ENCODE measurements around the gene UAP1.

Gene UAP1

DNA sequence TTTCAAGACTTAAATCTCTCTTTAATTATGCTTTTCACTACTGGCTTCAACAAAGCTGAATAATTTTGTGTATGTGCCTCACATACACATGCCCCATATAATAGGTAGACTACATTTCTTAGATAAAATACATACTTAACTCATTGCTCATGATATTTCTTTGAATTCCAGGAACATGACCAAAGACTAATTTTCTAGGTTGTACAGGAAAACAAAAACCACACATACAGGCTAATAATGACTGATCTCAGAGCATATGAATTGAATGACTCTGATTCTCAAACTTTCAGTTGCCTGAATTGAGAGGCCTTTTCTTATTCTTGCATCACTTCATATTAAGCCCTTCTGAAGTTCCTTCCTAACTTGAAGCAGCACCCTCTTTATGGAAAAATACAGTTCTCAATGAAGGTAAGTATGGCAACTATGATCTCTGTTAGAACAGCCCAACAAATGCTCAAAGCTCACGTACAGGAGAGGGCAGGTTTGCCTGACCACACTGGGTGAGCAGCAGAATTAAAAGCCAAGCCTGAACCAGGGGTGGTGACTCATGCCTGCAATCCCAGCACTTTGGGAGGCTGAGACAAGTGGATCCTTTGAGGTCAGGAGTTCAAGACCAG, 22.6 kb upstream of the UAP1 start:
- TF ChIP-seq, protein P1, sequence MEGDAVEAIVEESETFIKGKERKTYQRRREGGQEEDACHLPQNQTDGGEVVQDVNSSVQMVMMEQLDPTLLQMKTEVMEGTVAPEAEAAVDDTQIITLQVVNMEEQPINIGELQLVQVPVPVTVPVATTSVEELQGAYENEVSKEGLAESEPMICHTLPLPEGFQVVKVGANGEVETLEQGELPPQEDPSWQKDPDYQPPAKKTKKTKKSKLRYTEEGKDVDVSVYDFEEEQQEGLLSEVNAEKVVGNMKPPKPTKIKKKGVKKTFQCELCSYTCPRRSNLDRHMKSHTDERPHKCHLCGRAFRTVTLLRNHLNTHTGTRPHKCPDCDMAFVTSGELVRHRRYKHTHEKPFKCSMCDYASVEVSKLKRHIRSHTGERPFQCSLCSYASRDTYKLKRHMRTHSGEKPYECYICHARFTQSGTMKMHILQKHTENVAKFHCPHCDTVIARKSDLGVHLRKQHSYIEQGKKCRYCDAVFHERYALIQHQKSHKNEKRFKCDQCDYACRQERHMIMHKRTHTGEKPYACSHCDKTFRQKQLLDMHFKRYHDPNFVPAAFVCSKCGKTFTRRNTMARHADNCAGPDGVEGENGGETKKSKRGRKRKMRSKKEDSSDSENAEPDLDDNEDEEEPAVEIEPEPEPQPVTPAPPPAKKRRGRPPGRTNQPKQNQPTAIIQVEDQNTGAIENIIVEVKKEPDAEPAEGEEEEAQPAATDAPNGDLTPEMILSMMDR (conservative IDR thresholded peaks at IDR 0.05; ENCODE audit: low read depth, low read length), result no peak
- peak; percentile 87 for DNase-seq (ENCODE audit: low read depth)

DNA sequence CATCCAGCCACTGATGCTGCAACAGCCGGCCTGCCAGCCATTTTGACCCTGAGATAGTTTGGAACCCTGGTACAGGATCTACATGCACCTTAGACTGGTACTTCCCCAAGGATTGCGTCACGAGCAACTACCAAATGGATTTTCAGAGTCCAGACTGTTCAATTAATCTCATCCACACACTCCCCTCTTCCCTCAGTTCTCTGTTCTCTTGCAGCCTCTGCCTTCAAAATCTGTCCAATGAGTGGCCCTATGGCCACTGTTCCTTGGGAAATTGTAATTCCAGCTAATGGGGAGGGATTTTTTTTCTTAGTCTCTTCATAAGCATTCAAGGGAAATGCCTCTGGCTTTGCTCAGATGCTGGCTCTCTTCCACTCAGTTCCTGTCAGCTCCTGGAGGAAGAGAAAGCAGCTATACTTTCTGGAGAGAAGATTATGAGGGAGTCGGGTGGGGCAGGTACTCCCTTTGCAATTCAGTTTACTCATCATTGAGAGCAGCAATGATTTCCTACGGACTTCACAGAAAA, 19.8 kb upstream of the UAP1 start:
- H3K4me3 ChIP-seq (ENCODE audit: low read length), result no peak overlapping the region
- TF ChIP-seq, protein P1 (conservative IDR thresholded peaks at IDR 0.05; ENCODE audit: low read depth, low read length), result no peak
- peak; percentile 78 for DNase-seq (ENCODE audit: low read depth)

More for the DNA sequence above, 22.6 kb upstream of the UAP1 start:
- no peak overlapping the region for H3K4me3 ChIP-seq (ENCODE audit: low read length)

DNA sequence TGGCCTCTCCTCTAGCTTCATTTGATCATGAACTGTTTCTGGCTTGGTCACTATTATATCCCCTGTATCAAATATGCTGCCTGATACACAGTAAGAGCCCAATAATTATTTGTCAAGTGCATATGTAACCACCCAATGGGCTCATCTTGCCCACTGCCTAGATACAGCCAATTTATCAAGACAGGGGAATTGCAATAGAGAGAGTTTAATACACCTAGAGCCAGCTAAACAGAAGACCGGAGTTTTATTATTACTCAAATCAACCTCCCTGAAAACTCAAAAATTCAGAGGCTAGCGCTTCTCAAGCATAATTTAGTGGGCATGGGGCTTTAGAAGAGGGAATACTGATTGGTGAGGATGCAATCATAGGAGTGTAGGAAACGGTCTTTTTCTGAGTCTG, 18.3 kb upstream of the UAP1 start:
- H3K4me3 ChIP-seq (ENCODE audit: low read length), result no peak overlapping the region
- TF ChIP-seq, protein P1 (conservative IDR thresholded peaks at IDR 0.05; ENCODE audit: low read depth, low read length), result no peak
- no peak for DNase-seq (ENCODE audit: low read depth)

DNA sequence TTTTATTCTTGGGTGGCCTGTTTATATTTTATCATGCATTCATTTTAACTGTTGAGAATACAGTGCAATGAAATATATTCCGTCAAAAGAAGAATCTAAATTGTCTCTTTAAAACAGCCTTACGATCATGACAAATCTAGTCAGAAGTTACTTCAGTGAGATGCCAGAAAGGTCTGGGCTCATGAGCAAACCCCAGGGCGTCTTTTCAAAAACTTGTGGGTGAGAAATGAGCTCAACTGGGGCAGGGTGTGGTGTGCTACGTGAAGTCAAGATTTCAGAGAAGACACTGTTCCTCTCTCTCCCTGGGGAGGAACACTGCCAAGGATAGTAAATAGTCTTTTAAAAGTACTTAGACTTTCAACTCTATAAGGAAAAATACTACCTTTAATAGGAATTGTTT, 13.4 kb upstream of the UAP1 start:
- no peak overlapping the region for H3K4me3 ChIP-seq (ENCODE audit: low read length)
- TF ChIP-seq, protein P1 (conservative IDR thresholded peaks at IDR 0.05; ENCODE audit: low read depth, low read length), result no peak
- no peak for DNase-seq (ENCODE audit: low read depth)

DNA sequence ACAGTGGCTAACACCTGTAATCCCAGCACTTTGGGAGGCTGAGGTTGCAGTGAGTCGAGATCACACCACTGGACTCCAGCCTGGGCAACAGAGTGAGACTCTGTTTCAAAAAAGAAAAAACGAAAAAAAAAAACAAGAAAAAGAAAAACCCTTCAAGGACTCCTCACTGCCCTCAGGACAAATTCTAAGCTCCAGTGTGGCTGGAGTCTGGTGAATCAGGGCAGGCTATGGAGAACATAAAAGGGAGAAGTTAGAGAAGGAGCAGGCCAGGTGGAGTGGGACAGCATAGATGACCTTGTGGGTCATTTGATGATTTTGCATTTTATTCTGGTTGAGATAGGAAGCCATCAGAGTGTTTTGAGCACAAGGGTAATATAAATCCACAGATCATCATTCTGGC, 12.5 kb upstream of the UAP1 start:
- TF ChIP-seq, protein P1 (conservative IDR thresholded peaks at IDR 0.05; ENCODE audit: low read depth, low read length), result no peak
- no peak overlapping the region for H3K4me3 ChIP-seq (ENCODE audit: low read length)
- no peak for DNase-seq (ENCODE audit: low read depth)

DNA sequence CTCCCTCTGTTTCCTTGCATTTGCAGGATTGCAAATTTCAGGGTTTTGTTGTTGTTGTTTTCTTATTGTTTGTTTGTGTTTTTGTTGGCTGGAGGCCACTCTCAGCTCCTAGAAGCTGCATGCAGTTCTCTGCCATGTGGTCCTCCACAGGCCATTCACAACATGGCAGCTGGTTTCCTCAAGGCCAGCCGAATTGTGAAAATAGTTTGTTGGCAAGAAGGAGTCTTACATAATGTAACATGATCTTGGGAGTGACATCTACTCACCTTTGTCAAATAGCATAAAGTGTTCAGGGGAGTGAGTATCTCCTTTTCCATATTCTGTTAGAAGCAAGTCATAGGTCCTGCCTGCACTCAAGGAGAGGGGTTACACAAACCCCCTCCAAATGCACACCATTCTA, 10.6 kb upstream of the UAP1 start:
- no peak overlapping the region for H3K4me3 ChIP-seq (ENCODE audit: low read length)
- no peak for DNase-seq (ENCODE audit: low read depth)
- TF ChIP-seq, protein P1 (conservative IDR thresholded peaks at IDR 0.05; ENCODE audit: low read depth, low read length), result no peak

DNA sequence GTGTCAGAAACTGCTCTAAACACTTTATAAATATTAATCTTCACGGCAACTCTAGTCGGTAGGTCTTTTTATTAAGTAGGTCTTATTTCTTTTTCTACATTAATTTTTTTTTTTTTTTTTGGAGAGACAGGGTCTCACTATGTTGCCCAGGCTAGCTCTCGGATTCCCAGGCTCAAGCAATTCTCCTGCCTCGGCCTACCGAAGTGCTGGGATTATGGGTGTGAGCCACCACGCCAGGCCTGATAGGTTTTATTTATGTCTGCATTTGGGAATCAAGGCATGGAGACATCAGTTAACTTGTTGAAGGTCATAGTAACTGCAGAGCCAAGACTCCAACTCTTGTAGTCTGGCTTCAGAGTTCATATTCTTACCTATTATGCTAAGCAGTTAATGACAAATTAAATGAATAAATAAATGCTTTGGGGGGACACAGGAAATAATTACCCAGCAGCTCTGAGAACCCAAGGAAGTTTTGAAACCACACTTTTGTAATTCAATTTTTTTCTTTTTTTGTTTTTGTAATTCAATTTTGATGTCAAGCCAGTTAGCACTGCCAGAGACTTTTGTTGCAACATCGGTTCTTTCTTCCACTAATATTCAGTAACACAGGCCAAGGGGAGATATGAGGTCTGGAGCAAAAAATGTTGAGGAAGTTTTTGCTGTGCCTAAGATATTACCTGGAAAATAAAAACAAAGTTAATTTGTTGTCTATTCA, 9.4 kb upstream of the UAP1 start:
- TF ChIP-seq, protein P1 (conservative IDR thresholded peaks at IDR 0.05; ENCODE audit: low read depth, low read length), result no peak
- H3K4me3 ChIP-seq (ENCODE audit: low read length), result no peak overlapping the region
- no peak for DNase-seq (ENCODE audit: low read depth)
